NOMO-1 treated with dmso at 0.1 percent for 144 hours (cell line): ENCODE data around the gene CA7.

Experiments used
- DNase-seq: peaks from one replicate; lab custom pipeline; 2025; ENCODE audit not compliant: unreplicated experiment; lab: John Stamatoyannopoulos, UW

Gene CA7

DNA sequence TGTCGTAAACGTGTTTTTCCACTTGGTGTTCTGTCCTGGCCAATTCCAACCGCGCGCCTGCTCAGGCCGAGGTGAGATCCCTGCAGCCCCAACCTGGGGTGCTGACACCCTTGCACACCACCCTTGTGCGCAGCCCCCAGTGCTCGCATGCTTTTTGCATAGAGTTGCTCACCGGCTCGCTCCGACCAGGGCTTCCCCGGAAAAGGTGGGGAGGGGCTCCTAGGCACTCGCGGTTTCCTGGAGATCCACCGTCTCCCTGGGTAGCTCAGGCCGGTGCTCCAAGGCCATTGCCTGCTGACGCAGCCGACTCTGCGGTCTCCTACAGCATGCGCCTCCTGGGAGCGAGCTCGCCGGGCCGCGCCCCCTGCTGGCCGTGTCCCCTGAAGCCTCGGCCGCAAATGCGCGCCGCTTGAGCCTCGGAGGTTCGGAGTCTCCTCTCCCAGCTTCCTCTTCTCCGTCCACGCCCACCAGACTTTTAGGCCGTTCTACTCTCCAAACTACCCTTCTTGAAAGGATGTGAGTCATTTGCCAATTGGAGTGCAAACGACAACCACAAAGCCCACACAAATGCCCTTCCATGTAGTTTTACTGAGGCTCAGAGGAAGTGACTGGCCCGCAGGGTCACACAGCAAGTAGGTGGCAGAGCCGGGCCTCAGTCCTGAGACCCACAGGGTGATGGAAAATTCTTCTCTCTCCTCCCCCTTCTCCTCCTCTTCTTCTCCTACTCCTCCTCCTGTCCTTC, 28.9 kb downstream of the CA7 start:
- DNase-seq = peak; percentile 99

DNA sequence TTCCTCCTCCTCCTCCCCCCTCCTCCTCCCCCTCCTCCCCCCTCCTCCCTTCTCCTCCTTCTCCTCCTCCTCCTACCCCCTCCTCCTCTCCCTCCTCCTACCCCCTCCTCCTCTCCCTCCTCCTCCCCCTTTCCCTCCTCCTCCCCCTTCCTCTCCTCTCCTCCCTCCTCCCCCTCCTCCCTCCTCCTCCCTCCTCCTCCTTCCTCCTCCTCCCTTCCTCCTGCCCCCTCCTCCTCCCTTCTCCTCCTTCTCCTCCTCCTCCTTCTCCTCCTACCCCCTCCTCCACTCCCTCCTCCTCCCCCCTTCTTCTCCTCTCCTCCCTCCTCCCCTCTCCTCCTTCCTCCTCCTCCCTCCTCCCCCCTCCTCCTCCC, 29.5 kb downstream of the CA7 start:
- DNase-seq = no peak

GRCh38 chr16:66874079-66874775, 30.0 kb downstream of the CA7 start:
- DNase-seq = no peak

- DNase-seq = peak; percentile 54
Observed at GRCh38 chr16:66878067-66878466, 33.9 kb downstream of the CA7 start.

GRCh38 chr16:66880288-66881013, 36.2 kb downstream of the CA7 start, which contains the start of gene PDP2:
TSS of gene PDP2 (plus strand) at chr16:66880515. CDS start at chr16:66884285, 3,770 bp downstream.
- DNase-seq = peak; percentile 91

DNA sequence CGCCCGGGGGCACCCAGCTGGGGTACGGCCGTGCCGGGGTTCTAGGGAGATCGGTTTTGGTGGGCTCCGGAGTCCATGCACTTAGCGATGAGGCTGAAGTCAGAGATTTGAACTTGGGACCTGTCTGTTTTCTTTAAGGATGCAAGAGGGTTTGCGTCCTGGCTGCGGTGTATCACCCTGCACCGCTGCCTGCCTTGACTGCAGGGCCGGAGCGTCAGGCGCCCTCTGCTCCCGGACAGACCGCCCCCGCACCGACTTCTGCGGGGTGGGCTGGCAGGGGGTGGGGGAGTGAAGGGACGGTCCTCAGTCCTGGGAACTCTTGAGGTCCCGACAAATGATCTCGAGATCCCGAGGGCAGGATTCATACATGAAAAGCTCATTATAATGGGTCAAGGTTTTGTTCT, 36.8 kb downstream of the CA7 start:
- DNase-seq = no peak

DNA sequence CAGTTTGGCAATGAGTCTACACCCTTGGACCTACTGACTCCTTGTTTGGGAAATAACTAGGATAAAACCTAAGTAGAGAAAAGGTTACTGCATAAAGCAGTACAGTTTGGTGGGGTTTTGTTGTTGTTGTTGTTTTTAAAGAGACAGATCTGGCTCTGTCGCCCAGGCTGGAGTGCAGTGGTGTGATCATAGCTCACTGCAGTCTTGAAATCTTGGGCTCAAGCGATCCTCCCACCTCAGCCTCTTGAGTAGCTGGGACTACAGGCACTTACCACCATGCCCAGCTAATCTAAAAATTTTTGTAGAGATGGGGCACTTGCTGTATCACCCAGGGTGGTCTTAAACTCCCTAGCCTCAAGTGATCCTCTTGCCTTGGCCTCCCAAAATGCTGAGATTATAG, 37.3 kb downstream of the CA7 start:
- no peak for DNase-seq

DNA sequence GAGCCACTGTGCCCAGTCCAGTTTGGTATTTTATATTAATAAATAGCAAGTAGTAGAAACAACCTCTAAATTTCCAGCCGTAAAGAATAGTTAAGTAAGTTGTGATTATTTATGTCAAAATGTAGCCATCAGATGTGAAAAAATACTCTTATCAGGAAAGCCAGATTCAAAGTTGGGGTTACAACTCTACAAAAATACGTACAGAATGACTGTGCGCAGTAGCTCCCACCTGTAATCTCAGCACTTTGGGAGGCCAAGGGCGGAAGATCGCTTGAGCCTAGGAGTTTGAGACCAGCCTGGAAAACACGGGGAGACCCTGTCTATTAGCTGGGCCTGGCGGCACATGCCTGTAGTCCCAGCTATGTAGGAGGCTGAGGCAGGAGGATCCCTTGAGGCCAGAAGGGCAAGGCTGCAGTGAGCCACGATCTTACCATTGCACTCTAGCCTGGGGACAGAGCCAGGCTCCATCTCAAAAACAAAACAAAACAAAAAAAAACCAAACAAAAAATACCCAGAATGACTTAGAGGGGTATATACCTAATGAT, 37.8 kb downstream of the CA7 start:
- DNase-seq = no peak

DNA sequence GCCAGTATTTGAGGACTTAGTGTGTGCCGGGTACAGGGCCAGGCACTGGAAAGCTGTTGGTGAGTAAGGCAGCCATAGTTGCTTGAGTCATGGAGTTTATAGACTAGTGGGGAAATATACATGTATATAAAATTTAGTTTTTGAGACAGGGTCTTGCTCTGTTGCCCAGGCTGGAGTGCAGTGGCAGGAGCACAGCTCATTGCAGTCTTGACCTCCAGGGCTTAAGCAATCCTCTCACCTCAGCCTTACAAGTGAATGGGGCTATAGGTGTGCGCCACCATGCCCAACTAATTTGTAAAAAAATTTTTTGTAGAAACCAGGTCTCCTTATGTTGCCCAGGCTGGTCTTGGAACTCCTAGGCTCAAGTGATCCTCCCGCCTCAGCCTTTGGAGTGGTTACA, 38.5 kb downstream of the CA7 start:
- DNase-seq = no peak

- no peak for DNase-seq
Observed at GRCh38 chr16:66885491-66885890, 41.3 kb downstream of the CA7 start.

DNA sequence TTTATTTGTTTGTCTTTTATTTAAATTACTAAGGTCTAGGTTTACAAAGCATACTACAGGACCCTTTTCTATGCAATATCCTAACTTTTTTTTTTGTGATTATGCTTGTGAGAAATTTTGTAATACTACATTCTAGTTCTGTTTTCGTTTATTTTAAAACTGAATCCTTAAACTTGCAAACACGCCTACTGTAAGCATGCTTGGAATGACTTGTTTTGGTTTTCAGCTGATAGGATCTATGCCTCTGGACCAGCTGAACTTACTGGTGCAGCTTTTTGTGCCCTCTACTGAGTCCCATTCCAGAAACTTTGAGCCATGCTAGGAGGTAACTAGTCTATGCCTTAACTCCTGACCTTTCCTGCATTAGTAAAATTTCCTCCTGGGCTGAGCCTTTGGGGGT, 42.1 kb downstream of the CA7 start:
- DNase-seq = no peak

GRCh38 chr16:66886914-66887313, 42.7 kb downstream of the CA7 start:
- DNase-seq = no peak

- no peak for DNase-seq
Observed at GRCh38 chr16:66888647-66889615, 44.7 kb downstream of the CA7 start.

DNA sequence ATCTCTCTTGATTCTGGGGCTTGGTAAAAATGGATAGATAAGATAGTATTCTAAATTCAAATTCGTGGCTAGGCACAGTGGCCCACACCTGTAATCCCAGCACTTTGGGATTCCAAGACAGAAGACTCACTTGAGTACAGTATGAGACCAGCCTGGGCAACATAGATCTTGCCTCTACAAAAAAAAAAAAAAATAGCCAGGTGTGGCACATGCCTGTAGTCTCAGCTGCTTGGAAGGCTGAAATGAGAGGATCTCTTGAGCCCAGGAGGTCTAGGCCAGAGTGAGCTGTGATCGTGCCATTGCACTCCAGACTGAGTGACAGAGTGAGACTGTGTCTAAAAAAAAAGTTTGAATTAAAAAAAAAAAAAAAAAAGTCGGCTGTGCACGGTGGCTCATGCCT, 45.4 kb downstream of the CA7 start:
- DNase-seq = no peak

DNA sequence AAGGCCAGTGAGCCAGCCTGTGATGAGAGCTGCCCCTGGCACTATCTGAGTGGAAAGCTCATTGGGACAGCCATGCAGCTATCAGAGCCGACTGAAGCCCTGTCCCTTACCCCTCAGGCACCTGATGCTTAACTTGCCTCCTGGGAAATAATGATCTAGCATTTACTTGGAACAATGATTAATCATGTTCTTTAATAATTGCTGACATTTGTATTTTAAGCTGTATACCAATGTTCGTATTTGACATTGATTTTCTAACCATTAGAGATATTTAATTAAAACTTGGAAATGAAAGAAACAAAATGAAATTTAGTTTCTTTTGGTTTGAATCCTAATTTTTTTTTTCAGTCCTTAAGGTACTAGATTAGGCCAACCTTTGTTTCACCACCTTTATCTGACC, 46.6 kb downstream of the CA7 start:
- DNase-seq = no peak

DNA sequence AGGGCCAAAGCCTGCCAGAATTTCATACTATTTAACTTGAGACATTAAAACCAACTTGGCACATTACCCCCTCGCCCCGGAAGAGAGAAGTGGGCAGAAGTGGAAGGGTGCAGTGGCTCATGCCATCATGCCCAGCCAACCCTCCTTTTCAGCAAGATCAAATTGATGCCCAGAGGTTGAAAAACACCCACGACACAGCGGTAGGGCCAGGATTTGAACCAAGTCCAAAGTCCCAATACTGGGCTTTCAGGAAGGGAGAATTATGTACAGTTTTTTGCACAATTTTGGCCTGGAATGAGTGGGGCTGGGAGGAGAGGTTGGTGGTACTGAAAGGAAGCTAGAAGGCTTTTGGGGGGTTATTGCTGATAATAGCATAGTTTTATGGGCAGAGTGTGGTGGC, 47.1 kb downstream of the CA7 start:
- no peak for DNase-seq

- no peak for DNase-seq
Observed at GRCh38 chr16:66891797-66892196, 47.6 kb downstream of the CA7 start.

GRCh38 chr16:66894055-66894454, 49.8 kb downstream of the CA7 start:
- no peak for DNase-seq

- DNase-seq = peak; percentile 15
Observed at GRCh38 chr16:66894948-66895688, 50.9 kb downstream of the CA7 start.

DNA sequence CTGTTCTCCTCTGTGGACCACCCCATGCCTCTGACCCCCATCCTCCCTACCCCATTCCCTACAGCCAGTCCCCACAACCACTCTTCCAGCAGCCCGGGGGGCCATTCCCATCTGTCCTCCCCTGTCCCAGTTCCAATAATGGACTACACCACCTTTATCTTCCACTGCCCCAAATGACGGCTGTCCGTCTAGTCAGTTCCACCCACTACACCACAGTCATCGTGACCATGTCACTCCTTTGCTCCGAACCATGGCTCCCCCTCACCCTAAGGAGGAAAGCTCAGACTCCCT, 51.4 kb downstream of the CA7 start:
- DNase-seq = no peak
